Natural killer cell (primary cell): ENCODE results near the gene DYSF. TPM values are rescaled to one million over a fixed set of nuclear protein-coding genes. Genes with fewer than 3 reads are reported as not detected.

ENCODE experiments used
- ATAC-seq, 3 donors: fragments of 150-1000 bp in 2 of 3; fragments of 200-7000 bp in 1 of 3; cut with Tn5 transposase; 1 replicate in 1 of 3; 2 replicates in 2 of 3; pipeline ENCODE4 v1.10.0; 2021; ENCODE audit warnings: mild to moderate bottlenecking in 2 of 3, moderate library complexity in 2 of 3
- DNase-seq, 2 donors: peaks; one replicate each; pipeline versions ENCODE4 v3.0.0 to v3.0.0-alpha.2; 2013 to 2021; ENCODE audit warnings: mixed read lengths in 1 of 2
- H3K27ac ChIP-seq: one replicate; pipeline ENCODE4 v1.5.1; 2013; ENCODE audit warnings: mild to moderate bottlenecking, low read length
- H3K27me3 ChIP-seq: one replicate; pipeline ENCODE4 v1.6.1; 2013; ENCODE audit warnings: low read length; ENCODE audit not compliant: control insufficient read depth, insufficient read depth
- H3K36me3 ChIP-seq: one replicate; pipeline ENCODE4 v1.6.1; 2013; ENCODE audit warnings: low read length; ENCODE audit not compliant: control insufficient read depth, insufficient read depth
- H3K4me1 ChIP-seq: one replicate; pipeline ENCODE4 v1.6.1; 2013; ENCODE audit warnings: low read length; ENCODE audit not compliant: control insufficient read depth, insufficient read depth
- H3K4me3 ChIP-seq: one replicate; pipeline ENCODE4 v1.5.1; 2013; ENCODE audit warnings: low read length
- H3K9me3 ChIP-seq: one replicate; pipeline ENCODE4 v1.6.1; 2013; ENCODE audit warnings: low read length; ENCODE audit not compliant: control insufficient read depth, insufficient read depth
- H3K27ac Mint-ChIP-seq, 2 donors: one replicate each; pipeline ENCODE4 v1.8.0; 2022; ENCODE audit warnings: mild to moderate bottlenecking in 2 of 2, mixed read lengths in 2 of 2, moderate library complexity in 1 of 2
- H3K27me3 Mint-ChIP-seq, 2 donors: one replicate each; pipeline ENCODE4 v1.8.0; 2022; ENCODE audit warnings: low read depth in 2 of 2, mixed read lengths in 2 of 2
- H3K36me3 Mint-ChIP-seq: one replicate; pipeline ENCODE4 v1.8.0; 2022; ENCODE audit warnings: mixed read lengths
- H3K4me1 Mint-ChIP-seq, 2 donors: one replicate each; pipeline ENCODE4 v1.8.0; 2022; ENCODE audit warnings: mixed read lengths in 2 of 2
- H3K4me3 Mint-ChIP-seq: one replicate; pipeline ENCODE4 v1.8.0; 2022; ENCODE audit warnings: mild to moderate bottlenecking, moderate library complexity, mixed read lengths
- H3K9me3 Mint-ChIP-seq, 2 donors: one replicate each; pipeline ENCODE4 v1.8.0; 2022; ENCODE audit warnings: mixed read lengths in 2 of 2
- CTCF ChIP-seq: fragments of 200-600 bp; IDR thresholded peaks from one replicate; pipeline ENCODE4 v1.8.0; 2022; ENCODE audit warnings: antibody characterized with exemption
- WGBS: methylation state at CpG from one replicate; pipeline ENCODE4 v1.1.7; 2013; ENCODE audit warnings: missing lambda C conversion rate; ENCODE audit not compliant: insufficient coverage; 5-methylcytosine and 5-hydroxymethylcytosine counted together
- intact Hi-C: fragments of 100-400 bp; cut with micrococcal nuclease; formaldehyde crosslinking; loops from one replicate; pipeline ENCODE4 v1.14.2; 2022
- total RNA-seq, 4 donors: library from RNA; stranded (reverse); fragments of 120-200 nt in 1 of 4; gene quantifications; one replicate each; pipeline versions ENCODE4 v1.2.3 to v1.2.4, GENCODE V29; 2013 to 2022

The DYSF gene
- total RNA-seq, 3 donors from 2014 or later (not counting 1 experiment from before 2014, with no cell fraction given): 11.4 to 19.5 (median 12.4) TPM

GRCh38 chr2:71607151-71607889 lies 154.0 kb downstream of the DYSF start:
- no peak overlapping the region for H3K27ac Mint-ChIP-seq

GRCh38 chr2:71608034-71608433 lies 154.7 kb downstream of the DYSF start:
- no peak overlapping the region for H3K4me3 Mint-ChIP-seq
- Histone ChIP-seq H3K27me3 (no peaks in the 10 kb centered on the region), H3K4me3 (no peak overlapping the region), H3K4me1 (peaks cover 24% of the 10 kb centered on the region), H3K27ac (no peak overlapping the region), H3K36me3 (peaks cover 2% of the 10 kb centered on the region), H3K9me3 (no peaks in the 10 kb centered on the region)
- WGBS: 84% methylated on average over 6 of the region's 6 CpGs
- no peak overlapping the region for H3K27ac Mint-ChIP-seq
- no peak for TF ChIP-seq CTCF
- H3K36me3 Mint-ChIP-seq: no peaks in the 10 kb centered on the region
- peaks cover 18 to 30% of the 10 kb centered on the region in 2 donors for H3K4me1 Mint-ChIP-seq
- ATAC-seq (no peak), DNase-seq (no peak)
- intact Hi-C loops: no loop called here
- no peaks in the 10 kb centered on the region for H3K9me3 Mint-ChIP-seq
- peaks cover 0 to 3% of the 10 kb centered on the region in 2 donors for H3K27me3 Mint-ChIP-seq

More at GRCh38 chr2:71607151-71607889, 154.0 kb downstream of the DYSF start:
- Mint-ChIP-seq H3K27me3 (peaks cover 0 to 3% of the 10 kb centered on the region in 2 donors), H3K4me3 (no peak overlapping the region), H3K4me1 (peaks cover 21 to 35% of the 10 kb centered on the region in 2 donors), H3K36me3 (no peaks in the 10 kb centered on the region), H3K9me3 (no peaks in the 10 kb centered on the region)
- no peak for TF ChIP-seq CTCF
- Histone ChIP-seq H3K36me3 (peaks cover 2% of the 10 kb centered on the region), H3K27me3 (no peaks in the 10 kb centered on the region), H3K4me1 (peaks cover 31% of the 10 kb centered on the region), H3K9me3 (no peaks in the 10 kb centered on the region), H3K27ac (no peak overlapping the region), H3K4me3 (no peak overlapping the region)
- 82% methylated on average over 7 of the region's 7 CpGs for WGBS
- ATAC-seq (no peak), DNase-seq (no peak)
- intact Hi-C loops: no loop called here

GRCh38 chr2:71608441-71608840 lies 155.1 kb downstream of the DYSF start:
- Histone ChIP-seq H3K4me1 (peaks cover 20% of the 10 kb centered on the region), H3K27ac (no peak overlapping the region), H3K4me3 (no peak overlapping the region), H3K27me3 (no peaks in the 10 kb centered on the region), H3K36me3 (peaks cover 2% of the 10 kb centered on the region), H3K9me3 (no peaks in the 10 kb centered on the region)
- TF ChIP-seq CTCF: no peak
- ATAC-seq: no peak
- Mint-ChIP-seq H3K4me1 (peaks cover 14 to 26% of the 10 kb centered on the region in 2 donors), H3K27me3 (peaks cover 0 to 3% of the 10 kb centered on the region in 2 donors), H3K36me3 (no peaks in the 10 kb centered on the region), H3K27ac (no peak overlapping the region), H3K4me3 (no peak overlapping the region), H3K9me3 (no peaks in the 10 kb centered on the region)
- intact Hi-C loops: no loop called here
- no peak for DNase-seq
- WGBS: 78% methylated on average over 12 of the region's 12 CpGs
